Islet precursor cell (in vitro differentiated cells): ENCODE measurements around the gene TTC22.

Experiments used
- DNase-seq: peaks from one replicate; pipeline ENCODE4 v3.0.0-alpha.2; 2018

Gene TTC22

DNA sequence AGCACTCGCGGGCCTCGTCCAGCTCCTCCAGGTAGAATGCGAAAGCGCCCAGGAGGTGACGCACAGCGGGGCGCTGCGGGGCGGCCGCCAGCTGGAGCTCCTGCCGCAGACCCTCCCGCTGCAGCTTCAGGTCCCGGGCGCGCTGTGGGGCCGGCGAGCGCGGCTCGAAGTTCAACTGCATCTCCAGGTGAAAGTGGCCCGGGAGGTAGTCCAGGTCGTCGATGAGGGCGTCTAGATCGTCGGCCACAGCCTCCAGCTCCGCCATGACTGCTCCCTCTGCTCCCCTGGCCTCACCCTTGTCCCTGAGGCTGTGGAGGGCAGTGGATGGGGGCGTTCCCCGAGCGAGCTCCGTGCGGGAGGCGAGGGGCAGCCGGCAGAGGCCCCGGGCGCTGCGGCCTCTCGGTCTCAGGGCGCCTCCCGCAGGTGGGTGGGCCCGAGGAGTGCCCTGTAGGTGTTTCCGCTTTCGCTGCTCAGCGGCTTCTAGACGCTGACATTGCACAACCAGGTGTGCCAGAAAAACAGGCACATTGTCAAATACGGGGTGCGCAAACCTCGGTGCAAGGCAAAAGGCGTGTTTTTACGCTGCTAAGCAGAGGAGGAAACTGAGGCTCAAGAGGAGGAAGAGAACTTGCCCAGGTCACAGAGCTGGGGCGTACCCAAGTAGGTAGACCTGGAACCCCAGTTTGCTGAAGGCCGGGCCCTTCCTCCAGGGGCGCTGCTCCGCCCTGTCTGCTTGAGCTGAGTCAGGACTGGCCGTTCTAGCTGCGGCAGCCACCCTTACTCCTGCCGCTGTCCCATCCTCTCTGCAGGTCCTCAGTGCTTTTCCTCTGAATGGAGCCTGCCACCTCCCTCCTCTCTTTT, at the start of gene TTC22:
TSS of gene TTC22 (minus strand) at position 425 of the 861 bp plus-strand sequence. CDS start at position 265, 160 bp downstream.
- DNase-seq, result peak; percentile 74

DNA sequence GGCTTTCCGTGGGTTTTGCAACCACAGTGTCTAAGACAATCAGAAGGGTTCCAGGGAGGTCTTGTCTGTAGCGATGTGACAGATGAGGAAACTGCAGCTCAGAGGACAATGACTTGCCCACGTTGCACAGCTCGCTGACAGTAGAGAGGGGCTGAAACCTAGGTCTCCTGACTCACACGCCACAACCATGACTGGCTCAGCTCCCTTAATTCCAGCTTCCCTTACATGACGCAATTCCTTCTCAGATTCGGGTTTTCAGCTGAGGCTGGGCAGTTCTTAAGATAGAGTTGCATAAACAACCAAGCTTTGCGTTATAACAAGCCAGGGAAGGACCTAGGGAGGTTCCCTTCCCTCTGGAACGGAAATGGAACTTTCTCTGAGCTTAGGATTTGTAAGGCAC, 49.6 kb upstream of the TTC22 start:
- DNase-seq, result no peak

DNA sequence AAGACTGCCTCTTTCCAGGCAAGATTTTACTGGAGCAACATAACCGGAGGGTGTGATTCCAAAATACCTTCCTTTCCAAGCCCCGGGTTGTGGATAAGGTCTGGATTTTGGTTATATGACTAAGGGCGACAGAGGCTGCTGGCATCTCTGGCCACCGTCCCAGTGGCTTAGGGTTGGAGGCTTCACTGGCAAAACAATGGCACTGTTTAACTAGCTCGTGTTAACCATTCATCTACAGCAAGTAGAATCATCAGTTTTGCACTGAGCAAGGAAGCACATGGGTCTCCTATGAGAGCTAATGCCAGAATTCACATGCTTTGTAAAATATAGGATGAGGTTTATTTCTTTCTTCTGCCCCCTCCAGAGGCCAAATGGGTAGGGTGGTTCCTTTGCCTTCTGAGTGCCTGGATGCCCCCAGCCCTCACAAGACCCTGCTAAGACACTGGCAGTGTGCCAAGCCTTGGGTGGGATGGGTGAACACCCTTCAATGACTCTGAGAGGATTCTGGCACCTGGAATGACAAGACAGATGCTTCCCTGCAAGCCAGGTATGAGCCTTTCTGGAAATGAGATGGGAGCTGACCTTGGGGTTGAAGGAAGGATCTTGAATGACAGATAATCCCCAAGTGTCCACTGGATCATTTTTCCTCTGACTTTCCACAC, 49.1 kb upstream of the TTC22 start:
- DNase-seq, result peak; percentile 22

DNA sequence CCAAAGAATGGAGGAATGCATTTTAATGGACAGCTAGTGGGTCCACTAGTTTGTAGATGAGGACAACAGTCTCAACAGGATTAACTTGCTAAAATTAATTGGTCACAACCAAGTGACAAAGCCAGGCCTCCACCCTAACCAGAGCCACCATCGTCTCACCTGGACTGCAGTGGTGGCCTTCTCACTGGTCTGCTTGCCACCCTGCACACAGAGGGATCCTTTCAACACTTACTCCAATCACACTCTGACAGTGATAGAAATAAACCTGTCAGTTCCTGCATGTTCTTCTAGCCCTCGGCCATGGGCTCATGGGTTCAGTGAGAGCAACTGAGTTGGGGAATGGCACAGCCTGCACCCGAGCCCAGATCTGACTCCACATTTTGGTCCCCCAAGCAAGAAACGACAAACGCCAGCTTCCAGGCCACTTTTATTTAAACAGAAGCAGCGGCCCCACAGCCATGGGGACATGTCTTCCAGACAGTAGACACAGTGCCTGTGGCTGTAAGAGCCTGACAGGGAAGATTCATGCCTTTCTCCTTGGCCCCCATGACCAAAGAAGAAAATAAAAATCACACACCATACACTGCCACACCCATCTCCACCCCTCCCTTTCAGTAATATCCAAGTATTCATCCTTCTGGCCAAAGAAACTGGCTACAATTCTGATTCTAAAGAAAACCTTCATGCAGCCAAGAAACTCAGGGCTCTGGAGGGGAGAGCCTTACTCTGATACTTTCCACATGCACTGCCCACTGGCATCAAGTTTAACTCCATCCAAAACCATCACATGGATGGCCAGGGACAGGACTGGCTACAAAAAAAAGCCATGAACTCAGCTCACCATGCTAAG, 48.3 kb upstream of the TTC22 start:
- peak; percentile 40 for DNase-seq

DNA sequence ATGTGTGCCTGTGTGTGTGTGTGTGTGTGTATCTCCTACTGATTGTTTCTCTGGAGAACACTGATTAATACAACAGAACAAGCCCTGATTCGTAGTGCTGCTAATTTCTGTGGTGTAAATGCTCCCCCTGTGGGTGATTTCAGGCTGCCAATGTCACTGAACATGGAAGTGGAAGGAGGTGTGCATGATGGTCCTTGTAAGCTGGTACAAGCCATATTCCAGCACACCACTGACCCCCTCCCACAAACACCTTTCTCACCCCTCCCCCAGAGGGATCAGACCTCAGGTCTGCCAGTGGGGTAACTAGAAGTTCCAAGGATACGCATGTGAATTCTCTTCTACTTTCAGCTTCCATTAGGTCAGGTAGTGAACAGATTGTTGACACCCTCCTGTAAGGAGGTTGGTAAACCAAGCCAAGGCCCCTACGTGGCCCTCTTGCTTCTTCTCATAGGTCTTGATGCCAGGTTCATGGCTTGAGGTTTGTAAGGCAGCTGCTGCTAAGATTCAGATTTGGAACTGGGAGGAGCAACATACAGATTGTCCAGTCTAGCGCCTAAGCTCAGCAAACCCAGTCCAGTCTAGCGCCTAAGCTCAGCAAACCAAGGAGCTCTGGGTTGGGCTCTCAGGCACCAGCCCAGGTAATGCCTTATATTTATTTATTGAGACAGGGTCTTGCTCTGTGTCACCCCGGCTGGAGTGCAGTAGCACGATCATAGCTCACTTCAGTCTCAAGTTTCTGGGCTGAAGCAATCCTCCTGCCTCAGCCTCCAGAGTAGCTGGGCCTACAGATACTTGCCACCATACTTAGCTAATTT, 47.2 kb upstream of the TTC22 start:
- peak; percentile 45 for DNase-seq

DNA sequence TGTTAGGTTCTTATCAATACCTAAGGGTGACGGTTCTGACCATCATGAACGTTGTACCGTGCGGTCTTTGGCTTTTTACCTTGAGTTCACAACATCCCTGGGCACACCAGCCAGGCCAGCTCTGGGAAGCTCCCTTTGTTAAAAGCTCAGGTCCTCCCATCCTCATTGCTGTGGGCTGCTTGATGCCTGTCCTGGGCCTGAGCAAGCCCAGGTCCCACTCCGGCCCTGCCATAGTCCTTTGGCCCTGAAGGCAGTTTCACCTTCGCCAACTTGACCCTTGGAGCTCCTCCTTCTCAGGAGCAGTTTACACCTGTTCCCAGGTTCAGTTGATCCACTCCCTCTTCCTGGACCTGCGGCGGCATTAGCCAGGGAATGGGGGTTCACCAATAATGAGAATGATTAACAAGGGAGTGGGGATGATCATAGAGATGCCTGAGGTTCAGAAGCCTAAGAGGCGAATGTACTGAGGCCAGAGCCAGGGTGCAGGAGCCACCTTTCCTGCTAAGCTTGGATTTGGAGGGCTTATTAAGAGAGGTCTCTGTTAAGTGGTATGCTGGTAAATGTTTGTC, 45.7 kb upstream of the TTC22 start:
- DNase-seq, result peak; percentile 39

DNA sequence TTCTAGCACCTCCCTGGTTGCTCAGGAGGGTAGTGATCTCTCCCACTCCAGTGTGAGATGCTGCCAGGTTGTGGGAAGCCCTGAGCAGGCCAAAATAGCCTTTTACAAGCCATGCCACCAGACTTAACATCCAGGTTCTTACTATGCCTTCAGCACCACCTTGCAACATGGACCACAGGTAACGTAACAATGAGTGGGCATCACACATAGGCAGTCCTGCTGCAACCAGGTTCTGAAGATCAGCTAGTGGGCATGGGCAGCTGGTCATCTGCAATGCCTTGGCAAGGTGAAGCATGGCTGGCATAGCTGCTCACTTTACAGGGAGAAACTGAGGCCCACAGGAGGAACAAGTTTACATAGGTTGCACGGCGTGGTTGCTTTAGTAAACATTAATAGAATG, 45.2 kb upstream of the TTC22 start:
- peak; percentile 41 for DNase-seq

DNA sequence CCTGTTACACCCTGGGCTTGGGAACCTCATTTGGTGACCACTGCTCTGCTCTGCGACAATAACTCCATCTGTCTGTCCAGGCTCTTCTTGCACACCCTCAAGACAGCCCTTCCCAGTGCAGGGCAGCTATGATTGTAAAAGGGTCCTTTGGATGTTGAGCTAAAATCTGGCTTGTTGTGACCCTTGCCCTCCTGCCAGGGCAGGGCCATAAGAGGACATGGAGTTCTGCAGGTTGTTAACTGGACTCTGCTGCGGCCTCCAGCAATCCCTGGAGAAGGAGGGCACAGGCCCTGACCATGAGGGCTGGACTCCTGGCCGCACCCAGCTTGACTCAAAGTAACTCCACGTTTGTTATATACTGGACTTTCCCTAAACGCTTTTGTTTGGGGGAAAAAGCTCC, 44.6 kb upstream of the TTC22 start:
- peak; percentile 51 for DNase-seq

DNA sequence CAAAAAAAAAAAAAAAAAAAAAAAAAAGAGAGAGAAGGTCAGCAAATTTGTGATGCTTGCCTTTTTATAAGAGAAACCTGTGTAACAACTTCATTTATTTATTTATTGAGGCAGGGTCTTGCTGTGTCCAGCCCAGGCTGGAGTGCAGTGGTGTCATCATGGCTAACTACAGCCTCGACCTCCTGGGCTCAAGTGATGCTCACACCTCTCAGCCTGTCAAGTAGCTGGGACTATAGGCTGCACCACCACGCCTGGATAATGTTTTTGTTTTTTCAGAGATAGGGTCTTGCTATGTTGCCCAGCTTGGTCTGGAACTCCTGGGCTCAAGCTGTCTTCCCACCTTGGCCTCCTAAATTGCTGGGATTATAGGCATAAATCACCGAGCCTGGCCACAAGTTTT, 43.4 kb upstream of the TTC22 start:
- no peak for DNase-seq

DNA sequence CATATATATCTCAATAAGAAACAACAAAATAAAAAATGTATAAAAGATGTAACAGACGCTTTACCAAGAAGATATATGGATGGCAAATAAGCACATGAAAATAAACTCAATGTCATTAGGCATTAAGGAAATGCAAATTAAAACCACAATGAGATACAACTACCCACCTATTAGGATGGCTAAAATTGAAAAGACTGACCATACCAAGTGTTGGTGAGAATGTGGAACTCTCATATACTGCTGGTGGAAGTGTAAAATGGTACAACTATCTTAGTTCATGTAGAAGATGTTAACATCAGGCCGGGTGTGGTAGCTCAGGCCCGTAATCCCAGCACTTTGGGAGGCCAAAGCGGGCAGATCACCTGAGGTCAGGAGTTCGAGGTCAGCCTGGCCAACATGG, 42.3 kb upstream of the TTC22 start:
- no peak for DNase-seq

DNA sequence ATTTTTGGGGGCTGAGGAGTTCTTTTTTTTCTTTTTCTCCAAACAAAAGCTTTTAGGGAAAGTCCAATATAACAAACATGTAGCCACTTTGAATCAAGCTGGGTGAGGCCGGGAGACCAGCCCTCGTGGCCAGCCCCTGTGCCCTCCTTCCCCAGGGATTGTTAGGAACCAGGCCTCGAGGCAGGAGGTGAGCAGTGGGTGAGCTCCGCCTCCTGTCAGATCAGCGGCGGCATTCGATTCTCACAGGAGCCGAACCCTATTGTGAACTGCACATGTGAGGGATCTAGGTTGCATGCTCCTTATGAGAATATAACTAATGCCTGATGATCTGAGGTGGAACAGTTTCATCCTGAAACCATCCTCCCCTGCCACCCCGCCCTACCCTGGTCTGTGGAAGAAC, 41.8 kb upstream of the TTC22 start:
- peak; percentile 45 for DNase-seq

DNA sequence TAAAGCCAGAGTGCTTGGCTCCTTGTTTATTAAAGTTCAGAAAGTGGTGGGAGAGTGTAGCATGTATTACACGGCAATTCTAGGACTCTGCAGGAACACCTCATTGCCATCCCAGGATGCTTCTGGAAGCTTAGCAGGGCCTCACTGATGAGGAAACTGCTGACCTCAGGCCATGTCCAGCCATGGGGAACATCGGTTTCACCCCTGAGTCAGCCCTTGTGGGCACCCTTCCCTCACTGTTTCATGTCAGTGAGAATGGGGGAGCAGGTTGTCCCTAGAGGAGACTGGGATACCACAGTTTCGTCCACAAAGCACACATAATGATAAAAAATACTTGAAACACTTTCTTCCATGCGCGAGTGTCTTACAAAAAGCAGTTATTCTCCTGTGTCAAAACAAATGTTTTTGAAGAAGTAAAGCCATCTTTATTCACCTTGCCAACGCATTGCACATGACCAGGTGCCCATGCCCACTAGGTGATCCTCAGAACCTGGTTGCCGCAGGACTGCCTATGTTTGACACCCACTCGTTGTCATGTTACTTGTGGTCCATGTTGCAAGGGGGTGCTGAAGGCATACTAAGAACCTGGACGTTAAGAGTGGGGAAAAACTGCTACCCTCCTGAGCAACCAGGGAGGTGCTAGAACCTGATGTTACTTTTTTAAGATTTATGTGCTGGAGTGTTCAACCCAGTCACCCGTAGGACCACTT, 41.2 kb upstream of the TTC22 start:
- peak; percentile 33 for DNase-seq

DNA sequence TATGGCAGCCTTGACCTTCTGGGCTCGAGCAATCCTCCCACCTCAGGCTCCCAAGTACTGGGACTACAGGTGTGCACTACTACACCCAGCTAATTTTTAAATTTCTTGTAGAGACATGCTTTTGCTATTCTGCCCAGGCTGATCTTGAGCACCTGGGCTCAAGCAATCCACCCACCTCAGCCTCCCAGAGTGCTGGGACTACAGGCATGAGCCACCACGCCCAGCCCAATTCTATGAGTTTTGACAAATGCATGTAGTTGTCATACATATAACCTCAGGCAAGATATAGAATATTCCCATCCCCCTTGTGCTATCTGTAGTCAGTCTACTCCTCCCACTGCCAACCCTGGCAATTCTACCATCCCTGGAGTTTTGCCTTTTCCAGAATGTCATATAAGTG, 38.7 kb upstream of the TTC22 start:
- no peak for DNase-seq

DNA sequence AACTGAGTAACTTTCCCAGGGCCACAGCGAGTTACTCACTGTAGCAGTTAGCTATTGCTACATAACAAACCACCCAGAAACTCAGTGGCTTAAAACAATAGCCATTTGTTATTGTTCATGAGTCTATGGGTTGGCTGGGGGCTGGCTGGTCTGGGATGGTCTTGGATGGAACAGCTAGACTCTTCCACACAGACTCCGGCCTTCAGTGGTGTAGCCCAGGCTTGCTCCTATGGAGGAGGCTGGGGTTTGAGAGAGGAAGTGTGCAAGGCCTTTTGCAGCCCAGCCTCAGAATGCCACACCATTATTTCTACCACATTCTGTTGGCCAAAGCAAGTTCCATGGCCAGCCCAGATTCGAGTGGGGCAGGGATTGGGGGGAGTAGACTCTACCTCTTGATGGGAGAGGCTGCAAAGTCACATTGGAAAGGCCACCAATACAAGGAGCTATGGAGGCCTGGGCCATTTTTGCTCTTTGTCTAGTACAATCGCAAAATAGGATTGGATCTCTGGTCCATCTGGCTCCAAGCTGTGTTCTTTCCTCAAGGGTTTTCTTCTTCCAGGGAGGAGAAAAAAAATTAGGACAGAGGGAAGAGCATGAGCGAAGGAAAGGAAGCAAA, 37.5 kb upstream of the TTC22 start:
- DNase-seq, result peak; percentile 25

DNA sequence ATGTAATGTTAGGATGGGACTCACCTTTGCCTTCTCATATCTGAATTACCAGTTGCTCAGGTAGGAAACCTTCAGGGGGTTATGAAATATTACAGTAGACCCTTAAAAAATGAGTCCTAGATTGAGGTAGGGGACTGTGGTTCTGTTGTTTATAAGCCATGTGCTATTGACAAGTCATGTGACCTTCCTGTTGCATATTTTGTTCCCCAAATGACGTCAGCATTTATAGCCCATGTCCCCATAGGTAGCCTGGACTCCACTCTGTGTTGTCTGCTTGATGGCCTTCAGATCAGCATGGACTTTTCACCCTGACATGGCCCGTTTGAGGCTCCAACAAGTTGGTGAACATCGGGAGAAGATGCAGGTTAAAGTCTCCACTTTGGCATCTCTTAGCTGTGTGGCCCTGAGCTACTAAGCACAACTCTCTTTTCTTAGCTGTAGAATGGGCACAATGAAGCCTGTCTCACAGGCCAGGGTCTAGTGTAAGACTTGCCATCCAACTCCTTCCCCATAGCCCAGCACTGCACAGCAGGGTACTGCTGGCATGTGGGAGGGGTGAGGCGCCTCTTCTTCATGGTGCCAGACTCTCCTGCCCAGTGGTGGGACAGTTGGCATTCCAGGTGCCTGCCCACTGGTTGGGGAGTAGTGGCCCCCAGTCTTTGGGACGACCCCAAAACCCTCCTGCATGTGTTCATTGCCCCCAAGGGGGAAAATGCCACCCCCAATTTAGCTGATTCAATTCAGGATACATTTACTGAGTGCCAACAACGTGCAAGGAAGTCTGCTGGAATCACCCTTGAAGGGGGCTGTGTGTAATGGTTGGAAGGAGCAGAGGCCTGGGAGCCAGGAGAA, 36.1 kb upstream of the TTC22 start:
- DNase-seq, result peak; percentile 47

DNA sequence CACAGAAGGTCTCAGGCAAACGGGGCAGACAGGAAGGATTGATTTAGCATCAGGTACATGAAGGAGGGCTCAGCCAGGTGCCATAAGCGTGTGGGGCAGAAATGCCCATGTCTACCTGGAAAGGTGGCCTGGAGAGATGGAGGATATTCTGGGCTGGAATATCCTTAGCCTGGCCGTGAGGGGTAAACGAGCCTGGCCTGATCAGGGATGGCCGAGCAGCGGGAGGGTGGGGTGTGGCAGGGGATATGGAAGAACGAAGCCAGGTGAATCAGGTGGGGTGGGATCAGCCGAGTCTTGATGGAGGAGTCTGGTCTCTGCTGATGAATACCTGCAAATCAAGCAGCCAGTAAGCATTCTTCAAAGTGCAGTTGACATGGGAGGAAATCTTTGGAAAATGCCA, 35.5 kb upstream of the TTC22 start:
- peak; percentile 38 for DNase-seq

DNA sequence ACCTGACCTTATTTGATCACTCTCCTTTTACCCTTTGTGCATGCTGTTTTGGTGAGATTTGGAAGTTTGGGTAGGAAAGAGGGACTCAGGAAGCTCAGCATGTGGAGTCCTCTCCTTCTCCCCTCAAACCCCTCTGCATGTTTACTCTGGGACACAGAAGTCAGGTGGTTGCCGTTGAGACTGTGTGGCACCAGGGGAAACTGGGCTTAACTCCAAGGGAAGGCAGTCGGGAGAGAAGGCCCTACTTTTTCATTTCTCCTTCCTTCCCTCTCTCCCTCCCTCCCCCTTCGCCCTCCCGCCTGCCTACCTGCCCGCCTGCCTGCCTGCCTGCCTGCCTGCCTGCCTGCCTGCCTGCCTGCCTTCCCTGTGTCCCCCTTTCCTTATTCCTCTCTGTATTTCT, 34.8 kb upstream of the TTC22 start:
- no peak for DNase-seq

DNA sequence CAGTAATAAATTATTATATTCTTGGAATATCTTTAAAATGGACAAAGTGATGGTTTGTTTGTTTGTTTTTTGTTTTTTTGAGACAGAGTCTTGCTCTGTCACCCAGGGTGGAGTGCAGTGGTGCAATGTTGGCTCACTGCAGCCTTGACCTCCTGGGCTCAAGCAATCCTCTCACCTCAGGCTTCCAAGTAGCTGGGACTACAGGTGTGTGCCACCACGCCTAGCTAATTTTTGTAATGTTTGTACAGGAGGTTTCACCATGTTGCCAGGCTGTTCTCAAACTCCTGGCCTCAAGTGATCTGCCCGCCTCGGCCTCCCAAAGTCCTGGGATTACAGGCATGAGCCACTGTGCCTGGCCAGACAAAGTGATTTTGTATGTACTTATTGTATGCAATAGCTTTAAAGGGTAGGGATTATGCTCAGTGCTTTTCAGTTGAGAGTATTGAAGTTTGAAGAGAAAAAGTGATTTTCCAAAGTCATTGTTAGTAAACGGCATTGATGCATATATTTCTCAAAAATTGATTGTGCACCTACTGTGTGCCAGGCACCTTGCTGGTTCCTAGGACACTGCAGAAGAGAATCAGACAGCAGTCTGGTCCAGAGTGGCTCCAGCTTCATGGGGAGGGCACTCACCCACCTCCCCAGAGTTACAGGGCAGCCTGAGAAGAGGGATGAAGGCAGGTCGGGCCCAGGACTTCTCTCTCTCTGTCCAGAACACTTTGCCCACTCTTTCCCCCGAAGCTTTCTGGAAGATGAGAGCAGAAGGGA, 34.2 kb upstream of the TTC22 start:
- no peak for DNase-seq

DNA sequence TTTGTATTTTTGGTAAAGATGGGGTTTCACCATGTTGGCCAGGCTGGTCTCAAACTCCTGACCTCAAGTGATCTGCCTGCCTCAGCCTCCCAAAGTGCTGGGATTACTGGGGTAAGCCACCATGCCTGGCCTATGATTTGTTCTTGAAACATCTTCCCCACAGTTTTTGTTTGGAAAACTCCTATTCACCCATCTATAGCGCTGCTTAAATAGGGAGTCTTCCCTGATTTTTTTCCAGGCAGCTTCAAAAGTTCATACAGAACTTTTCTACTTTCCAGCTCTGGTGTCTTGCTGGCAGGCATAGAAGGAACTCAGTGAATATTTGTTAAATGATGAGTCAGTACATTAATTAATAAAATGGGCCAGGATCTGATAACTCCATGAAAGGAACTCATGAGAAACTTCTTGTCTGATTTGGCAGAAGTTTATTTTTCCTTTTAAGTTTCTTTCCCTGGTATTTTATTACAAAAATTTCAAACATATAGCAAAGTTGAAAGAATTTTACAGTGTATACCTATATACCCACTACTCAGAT, 33.0 kb upstream of the TTC22 start:
- no peak for DNase-seq
